Left ventricle myocardium inferior (tissue), 1 donor: ENCODE measurements around the gene SLC39A1. TPM values are rescaled to one million over a fixed set of nuclear protein-coding genes. Genes with fewer than 3 reads are reported as not detected.

Source experiments
- DNase-seq: peaks from one replicate; pipeline ENCODE4 v3.0.0-alpha.2; 2020
- H3K27ac ChIP-seq: fragments of 200-600 bp; replicated peaks from 2 replicates; pipeline ENCODE4 v1.8.0; 2021
- H3K27me3 ChIP-seq: fragments of 200-600 bp; 2 replicates; pipeline ENCODE4 v1.8.0; 2021; ENCODE audit warnings: low read depth
- H3K36me3 ChIP-seq: fragments of 200-600 bp; 2 replicates; pipeline ENCODE4 v1.8.0; 2021
- H3K4me1 ChIP-seq: fragments of 200-600 bp; 2 replicates; pipeline ENCODE4 v1.8.0; 2021
- H3K4me3 ChIP-seq: fragments of 200-600 bp; 2 replicates; pipeline ENCODE4 v1.8.0; 2021; ENCODE audit warnings: mild to moderate bottlenecking, moderate library complexity
- H3K9me3 ChIP-seq: fragments of 200-600 bp; replicated peaks from 2 replicates; pipeline ENCODE4 v1.8.0; 2021
- intact Hi-C: fragments of 100-400 bp; cut with micrococcal nuclease; formaldehyde crosslinking; loops from one replicate; pipeline ENCODE4 v1.11.0; 2022
- total RNA-seq: library from RNA; stranded (reverse); fragmentation: NEBNext Ultra II Directional; extraction: Animal tissue kit (Norgen Biotek cat#: 25700); gene quantifications from one replicate; pipeline ENCODE4 v1.2.1, GENCODE V29; 2021
- TF ChIP-seq, protein P1 (sequence below): fragments of 200-600 bp; IDR thresholded peaks from 2 replicates; pipeline ENCODE4 v1.8.0; 2021; ENCODE audit warnings: antibody characterized with exemption, mild to moderate bottlenecking, borderline replicate concordance
- donor health status: DM: no; HTN: yes; CAD: no; lungs with severe emphysema.

SLC39A1 gene
- total RNA-seq, 1 donor from 2014 or later = 39.8 TPM

DNA sequence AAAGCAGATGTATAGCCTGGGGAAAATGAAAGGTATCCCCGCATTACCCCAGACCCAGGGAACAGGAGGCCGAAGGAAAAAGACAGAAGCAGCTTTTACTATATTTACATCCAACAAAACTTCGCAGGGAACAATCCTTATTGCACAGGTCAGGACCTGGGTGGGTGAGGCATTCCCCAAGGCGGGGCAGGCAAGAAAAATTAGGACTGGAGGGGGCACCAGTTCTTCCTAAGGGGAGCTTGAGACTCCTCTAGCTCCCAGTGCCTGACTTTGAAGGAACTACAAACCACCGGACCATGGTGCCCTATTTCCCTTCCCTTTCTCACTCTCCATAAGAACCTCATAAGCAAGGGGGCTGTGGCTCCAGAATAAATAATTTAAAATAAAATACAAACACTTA lies 33.9 kb downstream of the SLC39A1 start:
- H3K4me3 ChIP-seq = no peak overlapping the region
- intact Hi-C loops = no loop called here
- DNase-seq = no peak
- peaks cover 16% of the 10 kb centered on the region for H3K4me1 ChIP-seq
- H3K27ac ChIP-seq = peak overlapping the region; percentile 63
- H3K9me3 ChIP-seq = no peaks in the 10 kb centered on the region
- no peaks in the 10 kb centered on the region for H3K27me3 ChIP-seq
- H3K36me3 ChIP-seq = peaks cover 29% of the 10 kb centered on the region
- TF ChIP-seq, protein P1, sequence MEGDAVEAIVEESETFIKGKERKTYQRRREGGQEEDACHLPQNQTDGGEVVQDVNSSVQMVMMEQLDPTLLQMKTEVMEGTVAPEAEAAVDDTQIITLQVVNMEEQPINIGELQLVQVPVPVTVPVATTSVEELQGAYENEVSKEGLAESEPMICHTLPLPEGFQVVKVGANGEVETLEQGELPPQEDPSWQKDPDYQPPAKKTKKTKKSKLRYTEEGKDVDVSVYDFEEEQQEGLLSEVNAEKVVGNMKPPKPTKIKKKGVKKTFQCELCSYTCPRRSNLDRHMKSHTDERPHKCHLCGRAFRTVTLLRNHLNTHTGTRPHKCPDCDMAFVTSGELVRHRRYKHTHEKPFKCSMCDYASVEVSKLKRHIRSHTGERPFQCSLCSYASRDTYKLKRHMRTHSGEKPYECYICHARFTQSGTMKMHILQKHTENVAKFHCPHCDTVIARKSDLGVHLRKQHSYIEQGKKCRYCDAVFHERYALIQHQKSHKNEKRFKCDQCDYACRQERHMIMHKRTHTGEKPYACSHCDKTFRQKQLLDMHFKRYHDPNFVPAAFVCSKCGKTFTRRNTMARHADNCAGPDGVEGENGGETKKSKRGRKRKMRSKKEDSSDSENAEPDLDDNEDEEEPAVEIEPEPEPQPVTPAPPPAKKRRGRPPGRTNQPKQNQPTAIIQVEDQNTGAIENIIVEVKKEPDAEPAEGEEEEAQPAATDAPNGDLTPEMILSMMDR = no peak

DNA sequence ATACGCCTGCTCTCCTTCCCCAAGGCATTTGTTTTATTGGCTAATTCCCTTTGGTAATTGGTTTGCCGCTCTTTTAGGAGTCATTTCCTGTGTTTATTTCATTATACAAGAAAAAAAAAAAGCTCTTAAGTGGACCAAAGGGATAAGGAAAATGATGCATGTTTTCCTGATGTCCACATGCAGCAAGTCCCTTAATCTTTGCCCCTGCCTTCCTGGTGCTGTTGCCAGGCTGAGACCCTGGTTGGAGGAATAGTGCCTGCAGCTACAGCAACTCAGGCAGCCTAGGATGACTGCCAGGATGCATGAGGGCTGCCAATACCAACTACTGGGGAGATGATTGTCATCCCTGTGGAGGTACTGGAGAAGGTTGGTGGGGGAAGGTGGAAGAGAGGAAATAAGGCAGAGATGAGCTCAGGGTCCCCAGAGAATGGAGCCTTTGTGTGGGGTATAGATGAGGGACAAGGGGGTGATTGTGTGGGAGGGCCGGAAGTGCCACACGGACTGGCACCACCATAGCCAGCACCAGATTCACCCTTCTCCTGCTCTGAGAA lies 34.5 kb downstream of the SLC39A1 start:
- DNase-seq = no peak
- Histone ChIP-seq H3K4me1 (peaks cover 20% of the 10 kb centered on the region), H3K27ac (peak overlapping the region; percentile 63), H3K9me3 (no peaks in the 10 kb centered on the region), H3K27me3 (no peaks in the 10 kb centered on the region), H3K36me3 (peaks cover 24% of the 10 kb centered on the region), H3K4me3 (no peak overlapping the region)
- intact Hi-C loops = no loop called here
- TF ChIP-seq, protein P1 = no peak

DNA sequence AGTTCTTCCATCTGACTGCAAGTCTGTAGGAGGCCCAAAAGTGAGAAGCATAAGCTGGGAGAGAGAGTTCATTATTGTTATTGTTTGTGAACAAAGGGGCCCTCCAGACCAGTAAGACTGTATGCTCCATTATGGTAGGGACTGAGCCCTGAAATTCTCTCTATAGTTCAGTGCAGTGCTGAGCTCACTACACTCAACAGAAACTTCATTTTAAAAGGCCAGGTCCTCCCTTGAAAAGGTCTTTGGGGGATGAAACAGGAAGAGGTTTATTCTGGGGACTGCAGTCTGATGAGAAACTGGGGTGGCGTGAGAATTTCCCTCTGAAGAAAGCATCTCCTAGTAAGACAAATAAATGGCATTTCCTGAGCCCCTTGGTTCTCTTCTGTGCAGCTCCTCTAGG lies 35.1 kb downstream of the SLC39A1 start:
- Histone ChIP-seq H3K4me1 (peaks cover 26% of the 10 kb centered on the region), H3K27ac (peak overlapping the region; percentile 63), H3K9me3 (no peaks in the 10 kb centered on the region), H3K36me3 (peaks cover 18% of the 10 kb centered on the region), H3K27me3 (no peaks in the 10 kb centered on the region), H3K4me3 (no peak overlapping the region)
- TF ChIP-seq, protein P1 = no peak
- intact Hi-C loops = no loop called here
- no peak for DNase-seq

DNA sequence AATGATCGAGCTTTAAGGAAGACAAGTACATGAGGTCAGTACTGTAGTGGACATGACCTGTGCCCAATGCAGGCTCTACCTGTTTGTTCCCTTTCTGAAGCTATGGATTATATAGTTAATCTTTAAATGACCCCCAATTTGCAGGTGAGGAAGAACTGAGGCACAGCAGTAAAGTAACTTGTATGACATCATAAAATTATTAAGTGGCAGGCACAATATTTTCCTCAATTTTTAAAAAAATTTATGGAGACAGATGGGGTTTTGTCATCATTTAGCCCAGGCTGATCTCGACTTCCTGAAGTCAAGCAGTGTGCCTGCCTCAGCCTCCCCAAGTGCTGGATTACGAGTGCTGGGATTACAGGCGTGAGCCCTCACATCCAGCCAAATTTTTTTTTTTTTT lies 36.9 kb downstream of the SLC39A1 start:
- Histone ChIP-seq H3K27me3 (no peaks in the 10 kb centered on the region), H3K27ac (no peak overlapping the region), H3K4me3 (no peak overlapping the region), H3K9me3 (no peaks in the 10 kb centered on the region), H3K36me3 (no peaks in the 10 kb centered on the region), H3K4me1 (peaks cover 41% of the 10 kb centered on the region)
- TF ChIP-seq, protein P1 = no peak
- DNase-seq = no peak
- intact Hi-C loops = no loop called here

- peak within 1 kb of the TSS; percentile 93 for H3K27ac ChIP-seq
- H3K4me1 ChIP-seq = peaks cover 61% of the 10 kb centered on the region
- intact Hi-C loops = no loop called here
- no peaks in the 10 kb centered on the region for H3K27me3 ChIP-seq
- no peaks in the 10 kb centered on the region for H3K36me3 ChIP-seq
- peak; percentile 100 for DNase-seq
- TF ChIP-seq, protein P1 = no peak
- H3K9me3 ChIP-seq = no peaks in the 10 kb centered on the region
- peak within 1 kb of the TSS; percentile 91 for H3K4me3 ChIP-seq
Observed at GRCh38 chr1:153922972-153923925, 40.1 kb downstream of the SLC39A1 start, which contains the start of gene GATAD2B. Gene GATAD2B (minus strand): TSS chr1:153922972. CDS start chr1:153828347, 94,625 bp downstream.
